GM12874 (cell line): Measurements from ENCODE around the gene ZFP3.

ENCODE experiments used
- CTCF ChIP-seq: IDR thresholded peaks from 2 replicates; pipeline ENCODE4 v1.5.1; 2011; ENCODE audit warnings: low read depth, mild to moderate bottlenecking, control low read depth, low read length, moderate library complexity; ENCODE audit not compliant: insufficient read depth

The ZFP3 gene

GRCh38 chr17:5115673-5116651, 37.7 kb downstream of the ZFP3 start, which contains the start of gene USP6:
USP6 (plus strand) TSS chr17:5116032; CDS start chr17:5130368, 14,336 bp downstream.
- TF ChIP-seq CTCF = no peak

- TF ChIP-seq CTCF = no peak
These were observed 40.0 kb downstream of the ZFP3 start for GRCh38 chr17:5118219-5118618.

- TF ChIP-seq CTCF = no peak
These were observed 41.8 kb downstream of the ZFP3 start for GRCh38 chr17:5120036-5120435.

GRCh38 chr17:5121186-5121841, 43.0 kb downstream of the ZFP3 start:
- no peak for TF ChIP-seq CTCF

GRCh38 chr17:5122586-5123342, 44.5 kb downstream of the ZFP3 start:
- no peak for TF ChIP-seq CTCF

- TF ChIP-seq CTCF = no peak
These were observed 45.3 kb downstream of the ZFP3 start for GRCh38 chr17:5123343-5124124.
